SU-DHL-6 (cell line): ENCODE results near the gene FBXO8.
A peak's percentile ranks its signal among the peaks of the same experiment; 100 is the strongest.

ENCODE experiments used
- H2AFZ ChIP-seq: fragments of 200-600 bp; sonication (generic); 2 replicates; pipeline ENCODE4 v1.6.1; 2014; ENCODE audit warnings: low read depth, mild to moderate bottlenecking, moderate library complexity, mixed read lengths, antibody characterized with exemption, low read length; ENCODE audit not compliant: severe bottlenecking
- H3F3A ChIP-seq: fragments of 200-600 bp; shearing (Covaris generic); 2 replicates; pipeline ENCODE4 v1.6.0; 2016; ENCODE audit warnings: antibody characterized with exemption, mild to moderate bottlenecking; ENCODE audit not compliant: insufficient read depth
- H3K27ac ChIP-seq: fragments of 200-600 bp; sonication (generic); 2 replicates; pipeline ENCODE4 v1.5.1; 2016; ENCODE audit warnings: low read depth, mild to moderate bottlenecking, low read length, moderate library complexity, mixed read lengths
- H3K27me3 ChIP-seq: fragments of 200-600 bp; sonication (generic), shearing (Covaris generic); 2 replicates; pipeline ENCODE4 v1.6.0; 2014; ENCODE audit warnings: mild to moderate bottlenecking, low read length
- H3K36me3 ChIP-seq: fragments of 200-600 bp; sonication (generic); 2 replicates; pipeline ENCODE4 v1.6.1; 2014; ENCODE audit warnings: mild to moderate bottlenecking, low read length, mixed read lengths
- H3K4me2 ChIP-seq: fragments of 300-600, 200-600 bp; shearing (Covaris generic), sonication (generic); 2 replicates; pipeline ENCODE4 v1.6.0; 2014; ENCODE audit warnings: low read length, low read depth, mild to moderate bottlenecking; ENCODE audit not compliant: poor library complexity, severe bottlenecking
- H3K4me3 ChIP-seq: fragments of 200-600 bp; sonication (generic); 2 replicates; pipeline ENCODE4 v1.5.1; 2014; ENCODE audit warnings: antibody characterized with exemption, low read length, mild to moderate bottlenecking, mixed read lengths; ENCODE audit not compliant: insufficient read depth, poor library complexity, severe bottlenecking
- H3K79me2 ChIP-seq: fragments of 200-600 bp; sonication (generic); 2 replicates; pipeline ENCODE4 v1.6.1; 2014; ENCODE audit warnings: mild to moderate bottlenecking, low read length, moderate library complexity; ENCODE audit not compliant: insufficient read depth
- H3K9ac ChIP-seq: fragments of 200-600 bp; sonication (generic); 2 replicates; pipeline ENCODE4 v1.7.0; 2014; ENCODE audit warnings: mild to moderate bottlenecking, low read length
- H3K9me2 ChIP-seq: fragments of 200-600 bp; sonication (generic); replicated peaks from 2 replicates; pipeline ENCODE4 v1.6.1; 2014; ENCODE audit warnings: low read length; ENCODE audit not compliant: insufficient read depth
- H3K9me3 ChIP-seq: fragments of 200-600 bp; sonication (generic); 2 replicates; pipeline ENCODE4 v1.6.1; 2014; ENCODE audit warnings: low read length, mixed read lengths; ENCODE audit not compliant: insufficient read depth
- H4K20me1 ChIP-seq: fragments of 200-600 bp; sonication (generic); 2 replicates; pipeline ENCODE4 v1.6.1; 2014; ENCODE audit warnings: low read depth, mild to moderate bottlenecking, antibody characterized with exemption, low read length, moderate library complexity, mixed read lengths
- CTCF ChIP-seq: fragments of 200-600 bp; sonication (generic); IDR thresholded peaks from one replicate; pipeline ENCODE4 v1.5.1; 2017; ENCODE audit warnings: antibody characterized with exemption, mild to moderate bottlenecking, low read length, moderate library complexity; ENCODE audit not compliant: insufficient read depth, poor library complexity, severe bottlenecking
- EZH2phosphoT487 ChIP-seq: fragments of 200-600 bp; sonication (generic), shearing (Covaris generic); conservative IDR thresholded peaks from 2 replicates; pipeline ENCODE4 v1.6.1; 2018; ENCODE audit warnings: mild to moderate bottlenecking, antibody characterized with exemption, low read length, moderate library complexity, mixed read lengths

The FBXO8 gene

GRCh38 chr4:174215961-174216680 is 67.3 kb downstream of the FBXO8 start:
- no peaks in the 10 kb centered on the region for H3K79me2 ChIP-seq
- H3K9me3 ChIP-seq, result no peaks in the 10 kb centered on the region
- H3K36me3 ChIP-seq, result no peaks in the 10 kb centered on the region
- H3K4me2 ChIP-seq, result no peak overlapping the region
- no peaks in the 10 kb centered on the region for H3K27me3 ChIP-seq
- H3K9ac ChIP-seq, result no peak overlapping the region
- no peak overlapping the region for H3K27ac ChIP-seq
- H3K4me3 ChIP-seq, result no peak overlapping the region
- H2AFZ ChIP-seq, result no peak overlapping the region
- H4K20me1 ChIP-seq, result no peaks in the 10 kb centered on the region
- TF ChIP-seq EZH2phosphoT487 (no peak), CTCF (no peak)
- H3F3A ChIP-seq, result no peaks in the 10 kb centered on the region
- no peaks in the 10 kb centered on the region for H3K9me2 ChIP-seq

DNA sequence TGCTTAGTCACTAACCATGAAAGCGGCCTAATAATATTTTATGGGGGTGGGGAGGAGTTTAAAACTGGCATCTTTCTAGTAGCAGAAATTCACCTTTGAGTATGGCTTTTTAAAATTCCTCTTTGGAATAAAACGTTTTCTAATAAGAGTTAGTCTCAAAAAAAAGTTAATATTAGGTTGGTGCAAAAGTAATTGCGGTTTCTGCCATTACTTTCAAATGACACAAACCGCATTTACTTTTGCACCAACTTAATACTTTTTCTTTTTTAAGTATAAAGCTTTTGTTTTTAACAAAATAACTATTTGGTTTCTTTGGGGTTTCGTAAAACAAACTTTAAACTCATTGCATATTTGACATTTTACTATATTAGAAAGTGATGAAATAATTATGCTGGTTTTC is 68.4 kb downstream of the FBXO8 start:
- H3K4me2 ChIP-seq, result no peak overlapping the region
- no peak overlapping the region for H3K4me3 ChIP-seq
- no peak overlapping the region for H3K9ac ChIP-seq
- no peaks in the 10 kb centered on the region for H3K36me3 ChIP-seq
- H3K79me2 ChIP-seq, result no peaks in the 10 kb centered on the region
- H3K27me3 ChIP-seq, result no peaks in the 10 kb centered on the region
- H4K20me1 ChIP-seq, result no peaks in the 10 kb centered on the region
- no peaks in the 10 kb centered on the region for H3F3A ChIP-seq
- H2AFZ ChIP-seq, result no peak overlapping the region
- no peak overlapping the region for H3K27ac ChIP-seq
- H3K9me3 ChIP-seq, result no peaks in the 10 kb centered on the region
- TF ChIP-seq CTCF (no peak), EZH2phosphoT487 (no peak)
- no peaks in the 10 kb centered on the region for H3K9me2 ChIP-seq

- no peaks in the 10 kb centered on the region for H3K36me3 ChIP-seq
- no peak overlapping the region; the same call in 1 of the 2 replicates for H3K9ac ChIP-seq
- H3K9me3 ChIP-seq, result no peaks in the 10 kb centered on the region
- no peaks in the 10 kb centered on the region for H3K9me2 ChIP-seq
- no peaks in the 10 kb centered on the region for H3K27me3 ChIP-seq
- H4K20me1 ChIP-seq, result no peaks in the 10 kb centered on the region
- TF ChIP-seq EZH2phosphoT487, result no peak
- no peak for TF ChIP-seq CTCF
- peak overlapping the region; percentile 24 for H3K4me2 ChIP-seq
- H3K79me2 ChIP-seq, result no peaks in the 10 kb centered on the region
- H2AFZ ChIP-seq, result peak overlapping the region; percentile 40
- no peak overlapping the region for H3K27ac ChIP-seq
- H3K4me3 ChIP-seq, result no peak overlapping the region
- H3F3A ChIP-seq, result no peaks in the 10 kb centered on the region
Measured at GRCh38 chr4:174214101-174214878, 69.2 kb downstream of the FBXO8 start.
